ENCODE data around the gene EPB41L3.

The EPB41L3 gene

DNA sequence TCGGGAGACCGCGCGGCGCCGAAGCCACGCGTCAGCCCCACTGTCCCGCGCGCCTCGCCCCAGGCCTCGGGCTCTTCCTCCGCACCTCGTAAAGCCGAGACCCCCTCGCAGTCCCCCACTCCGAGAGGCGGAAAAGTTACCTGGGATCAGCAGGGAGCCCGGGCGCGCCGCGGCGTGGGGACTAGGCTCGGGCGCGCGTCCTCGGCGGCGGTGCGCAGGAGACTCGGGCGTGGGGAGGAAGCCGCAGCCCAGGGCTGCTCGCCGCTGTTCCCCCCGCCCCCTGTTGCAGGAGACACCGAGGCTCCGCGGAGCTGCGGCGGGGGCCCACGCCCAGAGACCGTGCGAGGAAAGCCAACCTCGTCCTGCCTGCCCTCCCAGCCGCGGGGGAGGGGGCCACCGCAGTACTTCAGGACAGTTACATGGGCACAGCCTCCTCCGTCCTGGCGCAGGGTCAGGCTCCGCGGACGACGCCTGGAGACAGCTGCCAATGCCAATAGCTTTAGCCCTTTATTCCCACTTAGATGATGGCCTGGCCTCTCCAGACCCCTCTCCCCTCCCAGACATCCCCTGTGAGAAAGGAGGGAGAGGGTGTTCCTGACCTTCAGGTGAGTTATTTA, at the start of gene EPB41L3:
EPB41L3 (minus strand) TSS at position 225 of the 617 bp plus-strand sequence. CDS start 54,814 bp downstream, outside the sequence.
- ATAC-seq: no peak
- no peak for TF ChIP-seq GLIS3 (CRISPR knock-in tag; IDR thresholded peaks at IDR 0.05)
- no peak for TF ChIP-seq SNAI2 (CRISPR knock-in tag; IDR thresholded peaks at IDR 0.05)
- no peak for TF ChIP-seq PPARA (CRISPR knock-in tag; IDR thresholded peaks at IDR 0.05; ENCODE audit: borderline replicate concordance)
- no peak for TF ChIP-seq BACH2 (CRISPR knock-in tag; IDR thresholded peaks at IDR 0.05; ENCODE audit: borderline replicate concordance)
- no peak for TF ChIP-seq RARB (CRISPR knock-in tag; IDR thresholded peaks at IDR 0.05)
- TF ChIP-seq, protein P1, sequence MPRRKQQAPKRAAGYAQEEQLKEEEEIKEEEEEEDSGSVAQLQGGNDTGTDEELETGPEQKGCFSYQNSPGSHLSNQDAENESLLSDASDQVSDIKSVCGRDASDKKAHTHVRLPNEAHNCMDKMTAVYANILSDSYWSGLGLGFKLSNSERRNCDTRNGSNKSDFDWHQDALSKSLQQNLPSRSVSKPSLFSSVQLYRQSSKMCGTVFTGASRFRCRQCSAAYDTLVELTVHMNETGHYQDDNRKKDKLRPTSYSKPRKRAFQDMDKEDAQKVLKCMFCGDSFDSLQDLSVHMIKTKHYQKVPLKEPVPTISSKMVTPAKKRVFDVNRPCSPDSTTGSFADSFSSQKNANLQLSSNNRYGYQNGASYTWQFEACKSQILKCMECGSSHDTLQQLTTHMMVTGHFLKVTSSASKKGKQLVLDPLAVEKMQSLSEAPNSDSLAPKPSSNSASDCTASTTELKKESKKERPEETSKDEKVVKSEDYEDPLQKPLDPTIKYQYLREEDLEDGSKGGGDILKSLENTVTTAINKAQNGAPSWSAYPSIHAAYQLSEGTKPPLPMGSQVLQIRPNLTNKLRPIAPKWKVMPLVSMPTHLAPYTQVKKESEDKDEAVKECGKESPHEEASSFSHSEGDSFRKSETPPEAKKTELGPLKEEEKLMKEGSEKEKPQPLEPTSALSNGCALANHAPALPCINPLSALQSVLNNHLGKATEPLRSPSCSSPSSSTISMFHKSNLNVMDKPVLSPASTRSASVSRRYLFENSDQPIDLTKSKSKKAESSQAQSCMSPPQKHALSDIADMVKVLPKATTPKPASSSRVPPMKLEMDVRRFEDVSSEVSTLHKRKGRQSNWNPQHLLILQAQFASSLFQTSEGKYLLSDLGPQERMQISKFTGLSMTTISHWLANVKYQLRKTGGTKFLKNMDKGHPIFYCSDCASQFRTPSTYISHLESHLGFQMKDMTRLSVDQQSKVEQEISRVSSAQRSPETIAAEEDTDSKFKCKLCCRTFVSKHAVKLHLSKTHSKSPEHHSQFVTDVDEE (CRISPR knock-in tag; IDR thresholded peaks at IDR 0.05): no peak
- TF ChIP-seq, protein P2, sequence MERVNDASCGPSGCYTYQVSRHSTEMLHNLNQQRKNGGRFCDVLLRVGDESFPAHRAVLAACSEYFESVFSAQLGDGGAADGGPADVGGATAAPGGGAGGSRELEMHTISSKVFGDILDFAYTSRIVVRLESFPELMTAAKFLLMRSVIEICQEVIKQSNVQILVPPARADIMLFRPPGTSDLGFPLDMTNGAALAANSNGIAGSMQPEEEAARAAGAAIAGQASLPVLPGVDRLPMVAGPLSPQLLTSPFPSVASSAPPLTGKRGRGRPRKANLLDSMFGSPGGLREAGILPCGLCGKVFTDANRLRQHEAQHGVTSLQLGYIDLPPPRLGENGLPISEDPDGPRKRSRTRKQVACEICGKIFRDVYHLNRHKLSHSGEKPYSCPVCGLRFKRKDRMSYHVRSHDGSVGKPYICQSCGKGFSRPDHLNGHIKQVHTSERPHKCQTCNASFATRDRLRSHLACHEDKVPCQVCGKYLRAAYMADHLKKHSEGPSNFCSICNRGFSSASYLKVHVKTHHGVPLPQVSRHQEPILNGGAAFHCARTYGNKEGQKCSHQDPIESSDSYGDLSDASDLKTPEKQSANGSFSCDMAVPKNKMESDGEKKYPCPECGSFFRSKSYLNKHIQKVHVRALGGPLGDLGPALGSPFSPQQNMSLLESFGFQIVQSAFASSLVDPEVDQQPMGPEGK (CRISPR knock-in tag; IDR thresholded peaks at IDR 0.05; ENCODE audit: borderline replicate concordance): no peak
- TF ChIP-seq ZNF565 (CRISPR knock-in tag; conservative IDR thresholded peaks at IDR 0.05; ENCODE audit: low read depth): no peak
- no peak for TF ChIP-seq ZC3H10 (CRISPR knock-in tag; IDR thresholded peaks at IDR 0.05)
- TF ChIP-seq TCF4 (CRISPR knock-in tag; IDR thresholded peaks at IDR 0.05; ENCODE audit: borderline replicate concordance): no peak
- TF ChIP-seq TOX (CRISPR knock-in tag; IDR thresholded peaks at IDR 0.05; ENCODE audit: borderline replicate concordance): no peak
- TF ChIP-seq ESRRG (CRISPR knock-in tag; IDR thresholded peaks at IDR 0.05): no peak
- TF ChIP-seq ZFP3 (CRISPR knock-in tag; IDR thresholded peaks at IDR 0.05): no peak
- no peak for TF ChIP-seq ZFP30 (CRISPR knock-in tag; IDR thresholded peaks at IDR 0.05)
- TF ChIP-seq ISL1 (CRISPR knock-in tag; IDR thresholded peaks at IDR 0.05): no peak
- TF ChIP-seq ZNF70 (CRISPR knock-in tag; IDR thresholded peaks at IDR 0.05): no peak
- no peak for TF ChIP-seq ZNF8 (CRISPR knock-in tag; IDR thresholded peaks at IDR 0.05)

DNA sequence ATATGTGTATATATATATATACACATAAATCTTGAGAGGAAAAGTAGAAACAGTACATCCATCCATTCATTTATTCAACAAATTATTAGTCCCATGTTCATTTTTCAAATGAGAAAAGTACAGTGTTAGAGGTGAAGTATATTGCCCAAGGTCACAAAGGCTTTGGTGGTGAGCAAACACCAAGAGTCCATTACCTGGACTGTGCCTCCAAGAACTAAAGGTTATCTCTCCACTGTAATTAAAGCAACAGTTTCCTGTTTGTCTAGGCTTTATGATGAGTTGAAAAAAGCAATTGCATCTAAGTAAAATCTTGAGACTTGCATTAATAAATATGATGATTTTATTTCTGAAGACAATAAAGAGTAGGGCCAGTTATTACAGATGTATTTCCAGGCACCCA, 44.7 kb upstream of the EPB41L3 start:
- TF ChIP-seq, protein P3, sequence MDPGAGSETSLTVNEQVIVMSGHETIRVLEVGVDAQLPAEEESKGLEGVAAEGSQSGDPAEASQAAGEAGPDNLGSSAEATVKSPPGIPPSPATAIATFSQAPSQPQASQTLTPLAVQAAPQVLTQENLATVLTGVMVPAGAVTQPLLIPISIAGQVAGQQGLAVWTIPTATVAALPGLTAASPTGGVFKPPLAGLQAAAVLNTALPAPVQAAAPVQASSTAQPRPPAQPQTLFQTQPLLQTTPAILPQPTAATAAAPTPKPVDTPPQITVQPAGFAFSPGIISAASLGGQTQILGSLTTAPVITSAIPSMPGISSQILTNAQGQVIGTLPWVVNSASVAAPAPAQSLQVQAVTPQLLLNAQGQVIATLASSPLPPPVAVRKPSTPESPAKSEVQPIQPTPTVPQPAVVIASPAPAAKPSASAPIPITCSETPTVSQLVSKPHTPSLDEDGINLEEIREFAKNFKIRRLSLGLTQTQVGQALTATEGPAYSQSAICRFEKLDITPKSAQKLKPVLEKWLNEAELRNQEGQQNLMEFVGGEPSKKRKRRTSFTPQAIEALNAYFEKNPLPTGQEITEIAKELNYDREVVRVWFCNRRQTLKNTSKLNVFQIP (CRISPR knock-in tag; IDR thresholded peaks at IDR 0.05; ENCODE audit: borderline replicate concordance, low read depth): no peak
- TF ChIP-seq RARB (CRISPR knock-in tag; IDR thresholded peaks at IDR 0.05) (no peak), ZNF70 (CRISPR knock-in tag; IDR thresholded peaks at IDR 0.05) (no peak), ZFP30 (CRISPR knock-in tag; IDR thresholded peaks at IDR 0.05) (no peak), ISL1 (CRISPR knock-in tag; IDR thresholded peaks at IDR 0.05) (no peak), PPARA (CRISPR knock-in tag; IDR thresholded peaks at IDR 0.05; ENCODE audit: borderline replicate concordance) (no peak), ZC3H10 (CRISPR knock-in tag; IDR thresholded peaks at IDR 0.05) (no peak), ZNF565 (CRISPR knock-in tag; conservative IDR thresholded peaks at IDR 0.05; ENCODE audit: low read depth) (no peak), BACH2 (CRISPR knock-in tag; IDR thresholded peaks at IDR 0.05; ENCODE audit: borderline replicate concordance) (no peak), TOX (CRISPR knock-in tag; IDR thresholded peaks at IDR 0.05; ENCODE audit: borderline replicate concordance) (no peak)
- TF ChIP-seq, protein P2 (CRISPR knock-in tag; IDR thresholded peaks at IDR 0.05; ENCODE audit: borderline replicate concordance): no peak
- TF ChIP-seq, protein P4, sequence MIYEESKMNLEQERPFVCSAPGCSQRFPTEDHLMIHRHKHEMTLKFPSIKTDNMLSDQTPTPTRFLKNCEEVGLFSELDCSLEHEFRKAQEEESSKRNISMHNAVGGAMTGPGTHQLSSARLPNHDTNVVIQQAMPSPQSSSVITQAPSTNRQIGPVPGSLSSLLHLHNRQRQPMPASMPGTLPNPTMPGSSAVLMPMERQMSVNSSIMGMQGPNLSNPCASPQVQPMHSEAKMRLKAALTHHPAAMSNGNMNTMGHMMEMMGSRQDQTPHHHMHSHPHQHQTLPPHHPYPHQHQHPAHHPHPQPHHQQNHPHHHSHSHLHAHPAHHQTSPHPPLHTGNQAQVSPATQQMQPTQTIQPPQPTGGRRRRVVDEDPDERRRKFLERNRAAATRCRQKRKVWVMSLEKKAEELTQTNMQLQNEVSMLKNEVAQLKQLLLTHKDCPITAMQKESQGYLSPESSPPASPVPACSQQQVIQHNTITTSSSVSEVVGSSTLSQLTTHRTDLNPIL (CRISPR knock-in tag; IDR thresholded peaks at IDR 0.05; ENCODE audit: low read depth): no peak
- no peak for ATAC-seq

DNA sequence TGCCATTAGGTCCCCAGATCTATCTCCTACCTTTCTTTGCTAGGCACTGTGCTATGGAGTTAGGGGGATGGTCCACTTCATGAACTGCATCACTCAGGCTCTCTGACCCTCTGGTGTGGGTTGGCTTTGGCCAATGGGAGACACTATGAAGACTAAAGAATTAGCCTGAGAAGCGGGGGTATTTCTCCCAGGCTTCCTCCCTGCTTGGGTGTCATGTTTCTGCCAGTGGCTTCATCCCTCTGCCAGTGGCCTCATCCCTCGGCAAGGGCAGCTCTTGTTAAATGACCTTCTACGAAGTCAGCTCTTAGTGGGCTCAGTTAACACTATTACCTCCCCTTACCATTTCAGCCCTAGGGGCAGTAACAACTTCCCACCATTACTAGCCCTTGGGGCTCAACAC, 41.9 kb upstream of the EPB41L3 start:
- ATAC-seq: no peak
- TF ChIP-seq, protein P2 (CRISPR knock-in tag; IDR thresholded peaks at IDR 0.05; ENCODE audit: borderline replicate concordance): no peak
- TF ChIP-seq TOX (CRISPR knock-in tag; IDR thresholded peaks at IDR 0.05; ENCODE audit: borderline replicate concordance) (no peak), CSDC2 (CRISPR knock-in tag; IDR thresholded peaks at IDR 0.05) (no peak), ARNTL (CRISPR knock-in tag; IDR thresholded peaks at IDR 0.05; ENCODE audit: borderline replicate concordance, low read depth) (no peak), SNAI2 (CRISPR knock-in tag; IDR thresholded peaks at IDR 0.05) (no peak), RARB (CRISPR knock-in tag; IDR thresholded peaks at IDR 0.05) (no peak)
- TF ChIP-seq, protein P5, sequence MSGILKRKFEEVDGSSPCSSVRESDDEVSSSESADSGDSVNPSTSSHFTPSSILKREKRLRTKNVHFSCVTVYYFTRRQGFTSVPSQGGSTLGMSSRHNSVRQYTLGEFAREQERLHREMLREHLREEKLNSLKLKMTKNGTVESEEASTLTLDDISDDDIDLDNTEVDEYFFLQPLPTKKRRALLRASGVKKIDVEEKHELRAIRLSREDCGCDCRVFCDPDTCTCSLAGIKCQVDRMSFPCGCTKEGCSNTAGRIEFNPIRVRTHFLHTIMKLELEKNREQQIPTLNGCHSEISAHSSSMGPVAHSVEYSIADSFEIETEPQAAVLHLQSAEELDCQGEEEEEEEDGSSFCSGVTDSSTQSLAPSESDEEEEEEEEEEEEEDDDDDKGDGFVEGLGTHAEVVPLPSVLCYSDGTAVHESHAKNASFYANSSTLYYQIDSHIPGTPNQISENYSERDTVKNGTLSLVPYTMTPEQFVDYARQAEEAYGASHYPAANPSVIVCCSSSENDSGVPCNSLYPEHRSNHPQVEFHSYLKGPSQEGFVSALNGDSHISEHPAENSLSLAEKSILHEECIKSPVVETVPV (CRISPR knock-in tag; IDR thresholded peaks at IDR 0.05): no peak
- TF ChIP-seq, protein P4 (CRISPR knock-in tag; IDR thresholded peaks at IDR 0.05; ENCODE audit: low read depth): no peak
